ENCODE results near the gene VNN1.
"Not testable (repeated sequence)": the region's sequence is repeated elsewhere in the genome, so short reads cannot be mapped to it uniquely, and the experiment has no call there.

VNN1 gene

GRCh38 chr6:132719736-132720448, 6.0 kb upstream of the VNN1 start:
- no peak for DNase-seq

- DNase-seq: no peak
These were observed 2.2 kb upstream of the VNN1 start for GRCh38 chr6:132715881-132716637.

- DNase-seq: no peak
These were observed 1.3 kb upstream of the VNN1 start for GRCh38 chr6:132715204-132715603.

DNA sequence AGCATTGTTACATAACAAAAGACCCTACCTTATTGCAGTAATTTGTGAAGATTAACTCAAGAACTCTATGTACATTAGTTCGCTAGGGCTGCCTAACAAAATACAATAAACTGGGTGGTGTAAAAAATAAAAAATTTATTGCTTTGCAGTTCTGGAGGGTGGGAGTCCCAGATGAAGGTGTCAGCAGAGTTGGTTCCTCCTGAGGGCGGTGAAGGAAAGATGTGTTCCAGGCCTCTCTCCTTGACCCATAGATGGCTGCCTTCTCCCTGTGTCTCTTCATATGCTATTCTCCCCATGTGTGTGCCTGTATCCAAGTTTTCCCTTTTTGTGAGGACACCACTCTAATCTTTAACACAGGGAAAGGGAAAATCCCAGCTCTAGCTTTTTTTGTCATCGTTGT, 305 bp upstream of the VNN1 start:
- DNase-seq: no peak

- DNase-seq: no peak
These were observed 1.5 kb downstream of the VNN1 start for GRCh38 chr6:132712366-132712765.

DNA sequence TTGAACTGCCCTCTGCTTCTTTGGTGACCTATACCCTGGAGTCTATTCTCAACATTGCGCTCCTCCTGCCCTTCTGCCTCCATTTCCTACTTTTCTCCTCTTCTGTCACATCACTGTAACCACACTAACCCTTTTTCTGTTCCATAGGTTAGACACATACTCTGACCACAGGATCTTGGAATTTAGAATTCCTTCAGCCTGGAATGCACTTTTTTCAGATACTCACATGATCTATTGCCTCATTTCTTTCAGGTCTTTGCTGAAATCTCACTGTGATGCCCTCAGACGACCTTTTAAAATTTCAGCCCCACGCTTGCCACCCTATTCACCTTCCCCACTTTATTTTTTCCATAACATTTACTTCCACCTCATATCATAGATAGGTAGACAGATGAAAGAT, 5.1 kb downstream of the VNN1 start:
- DNase-seq: no peak

GRCh38 chr6:132708002-132708401, 5.9 kb downstream of the VNN1 start:
- no peak for DNase-seq

DNA sequence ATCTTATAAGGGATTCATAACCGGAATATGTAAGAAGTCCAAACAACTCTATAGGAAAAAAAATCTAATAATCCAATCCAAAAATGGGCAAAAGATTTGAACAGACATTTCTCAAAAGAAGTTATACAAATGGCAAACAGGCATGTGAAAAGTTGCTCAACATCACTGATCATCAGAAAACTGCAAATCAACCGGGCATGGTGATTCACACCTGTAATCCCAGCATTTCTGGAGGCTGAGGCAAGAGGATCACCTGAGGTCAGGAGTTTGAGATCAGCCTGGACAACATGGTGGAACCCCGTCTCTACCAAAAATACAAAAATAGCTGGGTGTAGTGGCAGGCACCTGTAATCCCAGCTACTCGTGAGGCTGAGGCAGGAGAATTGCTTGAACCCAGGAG, 7.1 kb downstream of the VNN1 start:
- DNase-seq: not testable (repeated sequence)

DNA sequence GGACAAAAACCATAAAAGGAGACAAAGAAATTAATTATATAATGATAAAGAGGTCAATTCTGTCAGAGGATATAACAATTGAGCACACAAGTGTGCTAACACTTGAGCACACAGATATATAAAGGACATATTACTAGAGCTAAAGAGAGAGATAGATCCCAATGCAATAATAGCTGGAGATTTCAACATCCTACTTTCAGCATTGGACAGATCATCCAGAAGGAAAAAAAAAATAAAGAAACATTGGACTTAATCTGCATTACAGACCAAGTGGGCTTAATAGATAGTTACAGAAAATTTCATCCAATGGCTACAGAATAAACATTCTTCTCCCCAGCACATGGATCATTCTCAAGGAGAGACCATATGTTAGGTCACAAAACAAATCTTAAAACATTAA, 9.9 kb downstream of the VNN1 start:
- DNase-seq: no peak

DNA sequence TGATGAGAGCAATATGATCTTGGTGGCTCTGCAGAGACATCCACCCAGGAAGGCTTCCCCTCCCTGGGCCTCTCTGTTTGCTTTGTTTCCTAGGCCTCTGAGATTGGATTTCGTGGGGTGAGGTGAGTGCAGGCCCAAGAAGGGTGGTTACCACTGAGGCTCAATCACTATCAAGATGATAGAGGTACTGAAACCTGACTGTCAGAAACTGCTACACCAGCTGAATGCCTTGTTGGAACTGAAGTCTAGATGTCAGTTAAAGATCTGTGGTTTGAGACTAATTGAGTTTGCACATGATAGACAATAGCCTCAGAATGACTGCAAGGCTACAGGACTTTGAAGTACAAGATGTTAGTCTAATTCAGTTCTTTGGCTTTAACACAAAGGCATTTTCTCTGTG, 15.2 kb downstream of the VNN1 start:
- no peak for DNase-seq

DNA sequence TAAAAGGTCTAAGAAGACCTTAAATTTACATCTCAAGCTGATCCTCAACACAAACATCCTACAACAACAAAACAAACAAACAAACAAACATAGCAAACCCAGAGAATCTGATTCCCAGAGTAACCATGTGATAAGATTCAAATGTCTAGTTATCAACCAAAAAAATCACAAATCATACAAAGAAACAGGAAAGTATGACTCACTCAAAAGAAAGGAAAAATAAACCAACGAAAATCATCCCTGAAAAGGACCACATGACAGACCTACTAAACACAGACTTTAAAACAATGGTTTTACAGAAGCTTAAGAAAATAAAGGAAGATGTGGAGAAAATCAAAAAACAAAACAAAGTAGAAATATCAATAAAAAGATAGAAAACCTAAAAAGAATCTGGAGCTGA, 18.1 kb downstream of the VNN1 start:
- DNase-seq: no peak

- DNase-seq: no peak
These were observed 20.4 kb downstream of the VNN1 start for GRCh38 chr6:132693478-132693877.

DNA sequence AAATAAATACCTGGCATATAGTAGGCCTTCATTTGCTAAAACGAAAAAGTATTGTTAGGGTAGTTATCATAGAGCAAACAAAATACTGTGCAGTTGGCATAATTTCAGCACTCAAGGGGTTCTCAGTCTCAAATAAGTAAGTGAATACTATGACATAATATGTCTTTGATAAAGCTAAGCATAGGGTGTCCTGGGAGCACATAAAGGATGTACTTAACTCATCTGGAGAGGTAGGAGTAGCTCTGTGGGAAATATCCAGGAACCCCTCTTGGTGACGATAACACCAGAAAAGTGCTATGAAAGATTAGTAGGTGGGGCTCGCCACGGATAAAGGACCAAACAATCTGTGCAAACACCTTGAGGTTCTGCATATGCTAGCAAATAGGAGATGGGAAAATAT, 23.2 kb downstream of the VNN1 start:
- DNase-seq: no peak

GRCh38 chr6:132687306-132687705, 26.5 kb downstream of the VNN1 start:
- no peak for DNase-seq

GRCh38 chr6:132686531-132686930, 27.3 kb downstream of the VNN1 start:
- DNase-seq: no peak

GRCh38 chr6:132685009-132685408, 28.8 kb downstream of the VNN1 start:
- no peak for DNase-seq

DNA sequence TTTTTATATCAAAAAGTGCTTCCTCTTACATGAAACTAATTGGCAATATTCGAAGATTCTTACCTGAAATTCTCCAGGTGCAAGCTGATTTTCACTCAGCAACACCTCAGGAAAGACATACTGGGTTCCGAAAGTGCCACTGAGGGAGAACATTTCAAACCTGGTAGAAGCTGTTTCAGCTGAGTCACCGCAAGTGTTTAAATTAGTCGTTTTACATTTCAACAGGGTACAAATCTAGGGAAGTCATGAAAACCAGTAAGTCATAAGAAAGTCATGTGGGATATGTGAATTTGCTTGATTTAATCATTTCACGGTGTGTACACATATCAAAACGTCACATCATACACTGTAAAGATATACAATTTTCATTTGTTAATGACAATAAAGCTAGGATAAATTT, 29.6 kb downstream of the VNN1 start:
- no peak for DNase-seq

DNA sequence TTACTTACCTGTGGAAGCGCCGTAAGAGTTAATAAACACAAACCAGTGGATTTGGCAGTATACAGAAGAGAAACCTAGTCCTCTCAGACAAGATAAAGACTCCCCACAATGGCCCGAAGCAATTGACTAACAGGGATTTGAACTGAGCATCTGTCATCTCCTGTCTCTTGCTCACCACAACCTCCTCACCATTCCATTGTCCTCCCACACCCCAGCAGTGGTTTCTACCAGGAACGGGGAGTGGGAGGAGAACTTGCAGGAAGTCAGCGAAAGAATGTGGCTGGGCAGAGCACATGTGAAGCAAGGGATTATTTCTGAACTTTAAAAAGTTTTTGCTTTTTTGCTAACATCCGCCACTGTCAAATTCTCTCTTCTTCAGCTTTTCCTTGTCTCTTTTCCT, 30.3 kb downstream of the VNN1 start:
- no peak for DNase-seq

DNA sequence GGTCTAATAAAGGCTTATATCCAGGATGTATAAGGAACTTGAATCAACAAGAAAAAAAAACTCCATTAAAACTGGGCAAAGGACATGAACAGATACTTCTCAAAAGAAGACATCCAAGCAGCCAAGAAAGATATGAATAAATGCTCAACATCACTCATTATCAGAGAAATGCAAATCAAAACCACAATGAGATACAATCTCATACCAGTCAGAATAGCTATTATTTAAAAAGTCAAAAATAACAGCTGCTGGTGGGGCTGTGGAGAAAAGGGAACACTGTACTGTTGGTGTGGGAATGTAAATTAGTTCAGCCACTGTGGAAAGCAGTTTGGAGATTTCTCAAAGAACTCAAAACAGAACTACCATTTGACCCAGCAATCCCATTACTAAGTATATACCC, 34.8 kb downstream of the VNN1 start:
- not testable (repeated sequence) for DNase-seq

DNA sequence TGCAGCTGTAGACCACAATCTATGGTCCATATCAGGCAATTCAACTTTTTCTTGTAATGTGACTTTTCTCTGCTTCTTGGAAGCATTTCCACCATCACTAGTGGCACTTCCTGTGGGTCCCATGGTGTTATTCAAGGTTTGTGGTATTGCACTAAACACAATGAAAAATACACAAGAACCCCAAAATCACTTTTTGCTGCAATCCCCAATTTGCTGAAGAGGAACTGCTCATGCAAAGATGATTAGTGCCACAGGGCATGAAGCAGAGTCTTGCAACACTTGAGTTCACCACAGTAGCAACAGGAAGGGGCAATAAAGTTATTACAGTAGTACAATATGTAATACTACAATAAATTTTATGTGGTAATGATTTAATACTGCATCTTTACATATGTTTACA, 38.1 kb downstream of the VNN1 start:
- DNase-seq: no peak

DNA sequence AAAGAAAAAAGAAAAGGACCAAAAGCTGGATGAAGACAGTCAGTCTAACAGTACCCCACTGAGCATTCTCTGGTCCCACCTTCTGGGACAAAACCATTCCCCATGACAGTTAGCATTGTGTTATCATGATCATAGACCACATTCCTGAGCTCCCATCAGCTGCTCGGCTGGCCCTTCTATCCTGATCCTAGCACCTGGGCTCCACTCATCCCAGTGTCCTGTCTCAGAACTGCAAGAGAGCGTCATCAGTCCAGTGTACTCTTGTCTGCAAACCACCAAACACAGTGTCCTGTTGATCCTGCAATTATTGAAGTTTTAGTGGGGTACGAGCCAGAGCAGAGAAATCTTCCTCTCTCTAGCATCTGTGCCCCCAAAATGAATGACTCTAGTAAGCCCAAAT, 38.9 kb downstream of the VNN1 start:
- no peak for DNase-seq

DNA sequence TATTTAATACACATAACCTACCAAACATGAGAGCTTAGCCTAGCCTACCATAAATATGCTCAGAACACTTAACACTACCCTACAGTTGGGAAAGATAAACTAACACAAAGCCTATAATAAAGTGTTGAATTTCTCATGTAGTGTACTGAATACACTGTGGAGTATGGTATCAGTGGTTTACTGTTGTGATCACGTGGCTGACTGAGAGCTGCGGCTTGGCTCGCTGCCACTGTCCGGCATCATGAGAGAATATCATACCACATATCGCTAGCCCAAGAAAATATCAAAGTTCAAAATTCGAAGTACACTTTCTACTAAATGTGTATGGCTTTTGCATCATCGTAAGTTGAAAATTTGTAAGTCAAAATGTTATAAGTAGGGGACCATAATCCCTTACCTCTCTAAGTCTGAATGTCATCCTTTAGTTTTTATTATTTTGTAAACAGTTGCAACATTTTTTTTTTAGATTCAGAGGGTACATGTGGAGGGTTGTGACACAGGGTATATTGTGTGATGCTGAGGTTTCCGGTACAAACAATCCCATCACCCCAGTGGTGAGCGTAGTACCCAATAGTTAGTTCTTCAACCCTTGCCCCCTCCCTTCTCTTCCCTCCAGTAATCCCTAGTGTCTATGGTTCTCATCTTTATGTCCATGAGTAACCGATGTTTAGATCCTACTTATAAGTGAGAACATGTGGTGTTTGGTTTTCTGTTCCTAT, 40.3 kb downstream of the VNN1 start:
- no peak for DNase-seq

- DNase-seq: no peak
These were observed 42.6 kb downstream of the VNN1 start for GRCh38 chr6:132671295-132671694.

- DNase-seq: no peak
These were observed 44.1 kb downstream of the VNN1 start for GRCh38 chr6:132669690-132670291.
